GM12878 (cell line): Measurements from ENCODE around the gene CADPS. TPM values are rescaled to one million over a fixed set of nuclear protein-coding genes. Genes with fewer than 3 reads are reported as not detected.

Source experiments
- ATAC-seq: fragments of 200-7000 bp; cut with Tn5 transposase; 3 replicates; pipeline ENCODE4 v1.9.1; 2020; ENCODE audit warnings: mild to moderate bottlenecking, moderate library complexity
- BruUV-seq: library from RNA; stranded (reverse); fragments of 400-500 nt; replicated peaks from 2 replicates; lab custom pipeline; 2021; lab: Mats Ljungman, UMichigan
- CTCF ChIA-PET: fragments of 300-600 bp; sonication (Branson Sonifier 250); formaldehyde crosslinking; extraction: SDS; loops from one replicate; lab custom pipeline; 2021; ENCODE audit warnings: inconsistent platforms; lab: Yijun Ruan, JAX
- POLR2A ChIA-PET: fragments of 350-600 bp; formaldehyde crosslinking; extraction: SDS; loops from one replicate; lab custom pipeline; 2021; ENCODE audit warnings: inconsistent platforms; lab: Charles Lee
- RAD21 ChIA-PET: fragments of 300-600 bp; sonication (Branson Sonifier 250); formaldehyde crosslinking; loops from one replicate; lab custom pipeline; 2023; ENCODE audit warnings: antibody characterized with exemption; ENCODE audit not compliant: unreplicated experiment; lab: Charles Lee
- SMC1A ChIA-PET: fragments of 300-600 bp; sonication (Branson Sonifier 250); formaldehyde crosslinking; loops from one replicate; lab custom pipeline; 2023; ENCODE audit not compliant: unreplicated experiment, uncharacterized antibody; lab: Charles Lee
- DNase-seq: peaks from one replicate; pipeline ENCODE4 v3.0.0-alpha.2; 2011; ENCODE audit warnings: low read depth, low spot score
- FAIRE-seq: peaks from 3 replicates; lab custom pipeline; 2011; peaks lifted over from hg19 to GRCh38; lab: Jason Lieb, UNC
- H2AFZ ChIP-seq: 2 replicates; pipeline ENCODE4 v1.6.0; 2011; ENCODE audit warnings: low read depth, low read length, control low read depth; ENCODE audit not compliant: control insufficient read depth
- H3K27ac ChIP-seq: 2 replicates; pipeline ENCODE4 v1.5.1; 2011; ENCODE audit warnings: control low read depth; ENCODE audit not compliant: control insufficient read depth, insufficient read depth
- H3K27me3 ChIP-seq, 2 experiments: replicated peaks in 1 of 2; 2 replicates each; pipeline versions ENCODE4 v1.6.0 to v1.6.1; 2011; ENCODE audit warnings: low read length in 1 of 2; ENCODE audit not compliant: control insufficient read depth in 2 of 2, insufficient read depth in 2 of 2
- H3K36me3 ChIP-seq, 2 experiments: 2 replicates each; pipeline ENCODE4 v1.5.1; 2011; ENCODE audit warnings: low read length in 1 of 2; ENCODE audit not compliant: control insufficient read depth in 2 of 2, insufficient read depth in 2 of 2
- H3K4me1 ChIP-seq: 2 replicates; pipeline ENCODE4 v1.6.1; 2011; ENCODE audit warnings: mild to moderate bottlenecking, low read length, moderate library complexity, mixed read lengths; ENCODE audit not compliant: control insufficient read depth, insufficient read depth
- H3K4me2 ChIP-seq: 2 replicates; pipeline ENCODE4 v1.6.0; 2011; ENCODE audit warnings: control low read depth; ENCODE audit not compliant: control insufficient read depth, insufficient read depth
- H3K4me3 ChIP-seq: fragments of 200-600 bp; sonication (generic); 2 replicates; pipeline ENCODE4 v1.5.1; 2016
- H3K79me2 ChIP-seq: 2 replicates; pipeline ENCODE4 v1.6.0; 2011; ENCODE audit warnings: low read length; ENCODE audit not compliant: control insufficient read depth, insufficient read depth
- H3K9ac ChIP-seq: 2 replicates; pipeline ENCODE4 v1.8.0; 2011; ENCODE audit warnings: low read length, control low read depth, mixed read lengths; ENCODE audit not compliant: control insufficient read depth, insufficient read depth
- H3K9me3 ChIP-seq: replicated peaks from 3 replicates; pipeline ENCODE4 v1.5.1; 2011; ENCODE audit warnings: mild to moderate bottlenecking, low read length; ENCODE audit not compliant: control insufficient read depth, insufficient read depth
- H4K20me1 ChIP-seq: 2 replicates; pipeline ENCODE4 v1.6.0; 2011; ENCODE audit not compliant: control insufficient read depth, insufficient read depth
- ASH2L ChIP-seq: fragments of 300-600, 200-600 bp; sonication (generic); IDR thresholded peaks from 2 replicates; pipeline ENCODE4 v1.6.1; 2017; ENCODE audit warnings: low read depth, mild to moderate bottlenecking, borderline replicate concordance
- BCL3 ChIP-seq: IDR thresholded peaks from 2 replicates; pipeline ENCODE4 v1.6.1; 2011; ENCODE audit warnings: borderline replicate concordance, low read depth, mild to moderate bottlenecking, moderate library complexity, low read length; ENCODE audit not compliant: insufficient read depth, poor library complexity, severe bottlenecking
- ETV6 ChIP-seq, 2 experiments: fragments of 450-650 bp in 1 of 2; IDR thresholded peaks in 1 of 2; conservative IDR thresholded peaks in 1 of 2; 2 replicates each; pipeline ENCODE4 v1.6.1; 2014; ENCODE audit warnings: antibody characterized with exemption in 1 of 2, borderline replicate concordance in 1 of 2, low read depth in 1 of 2, mild to moderate bottlenecking in 1 of 2, moderate library complexity in 1 of 2
- GATAD2B ChIP-seq: fragments of 450-650 bp; conservative IDR thresholded peaks from 2 replicates; pipeline ENCODE4 v1.6.1; 2017; ENCODE audit warnings: low read depth, mild to moderate bottlenecking, moderate library complexity
- HCFC1 ChIP-seq: fragments of 150-350 bp; IDR thresholded peaks from 2 replicates; pipeline ENCODE4 v1.6.1; 2014; ENCODE audit warnings: low read length
- HSF1 ChIP-seq: fragments of 150-350 bp; IDR thresholded peaks from 2 replicates; pipeline ENCODE4 v1.6.1; 2014; ENCODE audit warnings: mild to moderate bottlenecking, low read depth, low read length
- IKZF2 ChIP-seq, 2 experiments: fragments of 450-650 bp; IDR thresholded peaks; 2 replicates each; pipeline ENCODE4 v1.6.1; 2017; ENCODE audit warnings: mild to moderate bottlenecking in 2 of 2, moderate library complexity in 2 of 2
- KAT2A ChIP-seq: conservative IDR thresholded peaks from 2 replicates; pipeline ENCODE4 v1.6.1; 2011; ENCODE audit warnings: low read depth, low read length; ENCODE audit not compliant: control insufficient read depth
- NKRF ChIP-seq: fragments of 450-650 bp; conservative IDR thresholded peaks from 2 replicates; pipeline ENCODE4 v1.6.1; 2017; ENCODE audit warnings: mild to moderate bottlenecking, moderate library complexity
- RCOR1 ChIP-seq: conservative IDR thresholded peaks from 2 replicates; pipeline ENCODE4 v1.6.1; 2012; ENCODE audit warnings: low read depth, low read length, improper control_type of control experiment
- SMAD1 ChIP-seq: fragments of 450-650 bp; IDR thresholded peaks from 2 replicates; pipeline ENCODE4 v1.6.1; 2018; ENCODE audit warnings: mild to moderate bottlenecking, low read depth; ENCODE audit not compliant: partially characterized antibody
- SUPT20H ChIP-seq: IDR thresholded peaks from 2 replicates; pipeline ENCODE4 v1.6.1; 2011; ENCODE audit warnings: low read depth, mild to moderate bottlenecking, low read length, moderate library complexity, borderline replicate concordance; ENCODE audit not compliant: control insufficient read depth
- TAF1 ChIP-seq: IDR thresholded peaks from 2 replicates; pipeline ENCODE4 v1.6.1; 2011; ENCODE audit warnings: mild to moderate bottlenecking, low read depth, low read length, borderline replicate concordance
- ZBTB4 ChIP-seq: fragments of 450-650 bp; formaldehyde crosslinking; IDR thresholded peaks from 2 replicates; pipeline ENCODE4 v1.4.0; 2022; ENCODE audit warnings: mild to moderate bottlenecking, moderate library complexity
- ZNF207 ChIP-seq: fragments of 450-650 bp; IDR thresholded peaks from 2 replicates; pipeline ENCODE4 v1.6.1; 2014; ENCODE audit warnings: antibody characterized with exemption, mild to moderate bottlenecking, borderline replicate concordance
- WGBS: methylation state at CpG from one replicate; pipeline ENCODE4 v1.1.6; 2016; ENCODE audit warnings: low lambda C conversion rate; ENCODE audit not compliant: insufficient replicate concordance, insufficient coverage; ENCODE audit errors: missing lambda C conversion rate; 5-methylcytosine and 5-hydroxymethylcytosine counted together
- in situ Hi-C: fragments of 300-500 bp; cut with MboI; formaldehyde crosslinking; loops from 9 replicates; pipeline ENCODE4 v1.14.3; 2018; ENCODE audit warnings: mixed read lengths
- intact Hi-C: fragments of 100-400 bp; cut with micrococcal nuclease; formaldehyde crosslinking; loops from one replicate; pipeline ENCODE4 v1.14.2; 2022; ENCODE audit not compliant: unreplicated experiment
- polyA plus RNA-seq, 11 experiments: library from polyadenylated mRNA; depleted of rRNA in 4 of 11; unstranded in 6 of 11; stranded (reverse) in 5 of 11; fragments of >200 nt; fragmentation: Nextera tagmentation in 4 of 11; fragmentation: Illumina TruSeq in 1 of 11; extraction: Ambion mirVana in 4 of 11; extraction: Trizol in 1 of 11; gene quantifications; 1 replicate in 1 of 11; 2 replicates in 10 of 11; pipeline versions ENCODE4 v1.2.1 to v1.2.3, GENCODE V29; 2011 to 2016; ENCODE audit warnings: inconsistent platforms in 2 of 11, missing spikeins in 2 of 11, low read depth in 1 of 11
- total RNA-seq, 4 experiments: library from RNA; depleted of rRNA in 3 of 4; stranded (reverse); fragments of >200 nt in 3 of 4; fragmentation: Illumina TruSeq in 1 of 4; extraction: Trizol in 1 of 4; gene quantifications; 2 replicates each; pipeline versions ENCODE4 v1.2.1 to v1.2.3, GENCODE V29; 2013 to 2021

The CADPS gene
- total and polyA plus RNA-seq, 10 of the 15 experiments (the other 5 are each of a cell fraction or from before 2014, with no cell fraction given), result 0.20 TPM; not detected in 9

GRCh38 chr3:62795978-62796657 is 79.1 kb downstream of the CADPS start:
- H4K20me1 ChIP-seq, result no peaks in the 10 kb centered on the region
- ChIA-PET RAD21 (no interaction called here), CTCF (no interaction called here), POLR2A (no interaction called here), SMC1A (no interaction called here)
- H3K36me3 ChIP-seq, result no peaks in the 10 kb centered on the region
- H2AFZ ChIP-seq, result no peak overlapping the region
- H3K4me1 ChIP-seq, result no peaks in the 10 kb centered on the region
- no peaks in the 10 kb centered on the region for H3K9me3 ChIP-seq
- in situ Hi-C loops, result no loop called here
- no peak for DNase-seq
- no peak overlapping the region for H3K4me2 ChIP-seq
- H3K9ac ChIP-seq, result no peak overlapping the region
- no peak for ATAC-seq
- no TSS peak for BruUV-seq
- 39% methylated on average over 2 of the region's 2 CpGs for WGBS
- no peak for TF ChIP-seq ETV6 (conservative IDR thresholded peaks at IDR 0.05 in 1 of 2, IDR thresholded peaks at IDR 0.05 in 1 of 2; ENCODE audit: borderline replicate concordance in 1 of 2, low read depth in 1 of 2)
- TF ChIP-seq SMAD1, result no peak
- no peak for TF ChIP-seq IKZF2 (IDR thresholded peaks at IDR 0.05)
- no peak for TF ChIP-seq HCFC1
- no peak for TF ChIP-seq ZNF207
- no peak for TF ChIP-seq HSF1
- TF ChIP-seq GATAD2B, result no peak
- no peak for TF ChIP-seq BCL3
- TF ChIP-seq ASH2L, result no peak
- no peak for TF ChIP-seq SUPT20H
- no peak for TF ChIP-seq NKRF
- TF ChIP-seq RCOR1, result no peak
- TF ChIP-seq ZBTB4 (CRISPR knock-in tag), result no peak
- no peak for TF ChIP-seq TAF1
- no peak for TF ChIP-seq KAT2A
- H3K27me3 ChIP-seq, result no peaks in the 10 kb centered on the region
- no peak overlapping the region for H3K4me3 ChIP-seq
- no peaks in the 10 kb centered on the region for H3K79me2 ChIP-seq
- intact Hi-C loops, result no loop called here
- H3K27ac ChIP-seq, result no peak overlapping the region
- no peak for FAIRE-seq
